ENCODE results near the gene POLR1B. TPM values are rescaled to one million over a fixed set of nuclear protein-coding genes. Genes with fewer than 3 reads are reported as not detected.

Gene POLR1B
- total RNA-seq, 1 experiment from 2014 or later: 27.7 TPM

DNA sequence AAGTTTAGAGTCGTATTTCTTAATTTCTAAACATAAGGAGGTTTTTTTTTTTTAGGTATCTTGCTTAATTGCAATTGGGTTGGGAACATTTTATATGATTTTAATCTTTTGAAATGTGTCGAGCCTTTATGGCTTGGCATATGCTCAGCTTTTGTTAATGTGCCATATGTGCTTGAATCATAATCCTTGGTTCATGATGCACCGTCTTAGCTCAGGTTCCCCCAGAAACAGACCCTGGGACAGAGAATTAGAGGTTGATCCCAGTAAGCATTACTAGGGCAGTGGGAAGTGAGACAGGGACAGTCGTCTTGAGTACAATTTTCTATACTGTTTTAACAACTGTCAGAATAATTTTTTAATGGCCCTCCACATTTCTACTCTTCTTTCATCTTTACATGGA, 51.5 kb downstream of the POLR1B start:
- H3K9me3 ChIP-seq (ENCODE audit: insufficient read depth, low read depth): no peaks in the 10 kb centered on the region
- BruUV-seq (replicated peaks): no TSS peak
- POLR2A ChIA-PET (ENCODE audit: unreplicated experiment): no interaction called here
- peaks cover 23% of the 10 kb centered on the region for H3F3A ChIP-seq (ENCODE audit: insufficient read depth, low read depth)
- H3K9me2 ChIP-seq (ENCODE audit: insufficient read depth): no peaks in the 10 kb centered on the region
- H3K4me2 ChIP-seq: no peak overlapping the region
- H2AFZ ChIP-seq: no peak overlapping the region
- no peaks in the 10 kb centered on the region for H4K20me1 ChIP-seq (ENCODE audit: insufficient read depth)
- no peak for DNase-seq
- H3K4me1 ChIP-seq (replicated peaks; ENCODE audit: insufficient read depth): peaks cover 12% of the 10 kb centered on the region; the same call in 1 of the 2 replicates
- intact Hi-C loops (cut with micrococcal nuclease; ENCODE audit: unreplicated experiment): no loop called here
- TF ChIP-seq EZH2 (IDR thresholded peaks at IDR 0.05; ENCODE audit: low read depth): no peak
- no peak for TF ChIP-seq CTCF (conservative IDR thresholded peaks at IDR 0.05)
- no peaks in the 10 kb centered on the region for H3K36me3 ChIP-seq (ENCODE audit: low read depth)
- CTCF ChIA-PET: interaction anchor here (0.7 kb wide), 1 partner anchor 49 kb away, joined by 12 read pairs; no protein-coding TSS in a partner anchor
- no peaks in the 10 kb centered on the region for H3K79me2 ChIP-seq (ENCODE audit: low read depth)
- no peak overlapping the region for H3K4me3 ChIP-seq
- H3K27me3 ChIP-seq (ENCODE audit: insufficient read depth, low read depth): no peaks in the 10 kb centered on the region
- no peak overlapping the region for H3K27ac ChIP-seq

DNA sequence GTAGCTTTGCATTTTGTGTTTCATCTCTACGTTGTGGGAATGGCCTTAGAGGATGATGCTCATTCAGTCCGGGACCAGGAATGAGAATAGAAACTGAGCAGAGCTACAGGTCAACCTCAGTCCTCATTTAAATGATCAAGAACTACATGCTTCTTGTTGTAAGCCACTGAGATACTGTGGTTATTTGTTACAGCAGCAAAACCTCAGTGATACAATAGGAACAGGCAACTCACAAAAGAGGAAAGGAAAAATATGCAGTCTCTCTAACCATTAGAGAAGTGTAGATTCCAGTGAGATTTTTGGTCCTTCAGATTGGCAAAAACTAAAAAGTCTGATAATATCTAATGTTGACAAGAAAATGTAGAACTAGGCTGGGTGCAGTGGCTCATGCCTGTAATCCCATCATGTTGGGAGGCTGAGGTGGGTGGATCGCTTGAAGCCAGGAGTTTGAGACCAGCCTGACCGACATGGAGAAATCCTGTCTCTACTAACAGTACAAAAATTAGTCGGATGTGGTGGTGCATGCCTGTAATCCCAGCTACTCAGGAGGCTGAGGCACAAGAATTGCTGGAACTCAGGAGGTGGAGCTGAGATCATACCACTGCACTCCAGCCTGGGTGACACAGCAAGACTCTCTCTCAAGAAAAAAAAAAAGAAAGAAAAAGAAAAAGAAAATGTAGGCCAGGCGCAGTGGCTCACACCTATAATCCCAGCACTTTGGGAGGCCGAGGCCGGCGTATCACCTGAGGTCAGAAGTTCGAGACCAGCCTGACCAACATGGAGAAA, 55.5 kb downstream of the POLR1B start:
- H3K9me2 ChIP-seq (ENCODE audit: insufficient read depth): no peaks in the 10 kb centered on the region
- no peak for TF ChIP-seq CTCF (conservative IDR thresholded peaks at IDR 0.05)
- TF ChIP-seq EZH2 (IDR thresholded peaks at IDR 0.05; ENCODE audit: low read depth): no peak
- no peaks in the 10 kb centered on the region for H3K27me3 ChIP-seq (ENCODE audit: insufficient read depth, low read depth)
- H3K4me2 ChIP-seq: no peak overlapping the region
- no peak overlapping the region for H3K27ac ChIP-seq
- peaks cover 23% of the 10 kb centered on the region for H3K4me1 ChIP-seq (replicated peaks; ENCODE audit: insufficient read depth)
- no peak overlapping the region for H2AFZ ChIP-seq
- no peaks in the 10 kb centered on the region for H3K79me2 ChIP-seq (ENCODE audit: low read depth)
- intact Hi-C loops (cut with micrococcal nuclease; ENCODE audit: unreplicated experiment): no loop called here
- no peaks in the 10 kb centered on the region; the same call in 1 of the 2 replicates for H3F3A ChIP-seq (ENCODE audit: insufficient read depth, low read depth)
- H3K4me3 ChIP-seq: no peak overlapping the region
- BruUV-seq (replicated peaks): no TSS peak
- POLR2A ChIA-PET (ENCODE audit: unreplicated experiment): no interaction called here
- DNase-seq: no peak
- no peaks in the 10 kb centered on the region for H4K20me1 ChIP-seq (ENCODE audit: insufficient read depth)
- no peaks in the 10 kb centered on the region for H3K9me3 ChIP-seq (ENCODE audit: insufficient read depth, low read depth)
- no peaks in the 10 kb centered on the region for H3K36me3 ChIP-seq (ENCODE audit: low read depth)
- CTCF ChIA-PET: no interaction called here

DNA sequence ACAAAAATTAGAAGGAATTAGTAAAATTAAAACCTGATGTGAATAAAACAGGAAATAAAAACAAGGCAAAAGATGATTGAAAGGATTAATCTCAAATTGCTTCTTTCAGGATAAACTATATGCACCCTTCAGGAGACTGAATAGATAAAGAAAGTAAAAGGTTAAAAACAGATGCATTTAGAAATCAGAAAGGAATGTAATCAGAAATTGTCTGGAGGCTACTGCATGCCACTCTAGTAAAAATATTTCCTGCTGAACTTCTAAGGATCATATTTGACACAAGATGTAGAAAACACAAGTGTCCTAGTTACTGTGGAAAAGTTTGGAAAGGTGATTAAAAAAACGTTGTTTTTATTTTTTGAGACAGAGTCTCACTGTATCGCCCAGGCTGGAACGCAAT, 58.4 kb downstream of the POLR1B start:
- Histone ChIP-seq H4K20me1 (ENCODE audit: insufficient read depth) (no peaks in the 10 kb centered on the region), H3K36me3 (ENCODE audit: low read depth) (no peaks in the 10 kb centered on the region), H3K4me1 (replicated peaks; ENCODE audit: insufficient read depth) (peaks cover 23% of the 10 kb centered on the region), H3K27ac (peak overlapping the region; percentile 41), H3K9me2 (ENCODE audit: insufficient read depth) (no peaks in the 10 kb centered on the region), H3K27me3 (ENCODE audit: insufficient read depth, low read depth) (no peaks in the 10 kb centered on the region), H3K4me2 (peak overlapping the region; percentile 66), H3F3A (ENCODE audit: insufficient read depth, low read depth) (no peaks in the 10 kb centered on the region), H2AFZ (no peak overlapping the region), H3K4me3 (peak overlapping the region; percentile 24; the same call in 1 of the 2 replicates), H3K9me3 (ENCODE audit: insufficient read depth, low read depth) (no peaks in the 10 kb centered on the region), H3K79me2 (ENCODE audit: low read depth) (no peaks in the 10 kb centered on the region)
- TF ChIP-seq CTCF (conservative IDR thresholded peaks at IDR 0.05) (no peak), EZH2 (IDR thresholded peaks at IDR 0.05; ENCODE audit: low read depth) (no peak)
- no TSS peak for BruUV-seq (replicated peaks)
- no peak for DNase-seq
- POLR2A ChIA-PET (ENCODE audit: unreplicated experiment): interaction anchor here (0.7 kb wide), 1 partner anchor 45 kb away, joined by 6 read pairs; the partner anchor contains the start of gene SLC20A1
- intact Hi-C loops (cut with micrococcal nuclease; ENCODE audit: unreplicated experiment): loop anchor here (1.0 to 5.0 kb wide), 6 partner anchors 26 to 359 kb away; no protein-coding TSS in a partner anchor
- CTCF ChIA-PET: interaction anchor here (0.6 to 2.1 kb wide), 7 partner anchors 9 to 195 kb away, joined by 3 to 10 read pairs (median 5); no protein-coding TSS in a partner anchor

Measured in PC-9 (cell line).